GM21619 (cell line): ENCODE results near the gene METTL23.

Experiments used
- ATAC-seq: cut with Tn5 transposase; IDR thresholded peaks from one replicate; pipeline ENCODE4 v1.9.1; 2021; ENCODE audit not compliant: unreplicated experiment

Gene METTL23

DNA sequence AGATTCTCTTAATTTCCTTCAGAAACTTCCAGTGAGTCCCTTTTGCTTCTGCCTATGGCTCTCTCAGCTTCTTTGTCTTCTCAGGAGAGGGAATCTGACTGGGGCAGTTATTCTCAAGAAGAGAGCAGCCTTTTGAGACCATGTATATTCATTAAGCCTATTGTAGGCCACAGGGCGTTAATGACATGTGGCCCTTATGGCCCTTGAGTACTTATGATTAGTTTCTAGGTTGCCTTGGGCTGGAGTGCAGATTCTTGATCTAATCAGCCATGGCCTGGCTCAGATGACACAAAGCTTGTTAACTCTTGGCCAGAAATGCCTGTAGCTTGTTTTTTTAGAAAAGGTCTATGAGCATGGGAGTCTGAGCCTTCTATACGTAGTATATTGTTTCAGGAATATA is 28.6 kb downstream of the METTL23 start:
- ATAC-seq, result no peak

DNA sequence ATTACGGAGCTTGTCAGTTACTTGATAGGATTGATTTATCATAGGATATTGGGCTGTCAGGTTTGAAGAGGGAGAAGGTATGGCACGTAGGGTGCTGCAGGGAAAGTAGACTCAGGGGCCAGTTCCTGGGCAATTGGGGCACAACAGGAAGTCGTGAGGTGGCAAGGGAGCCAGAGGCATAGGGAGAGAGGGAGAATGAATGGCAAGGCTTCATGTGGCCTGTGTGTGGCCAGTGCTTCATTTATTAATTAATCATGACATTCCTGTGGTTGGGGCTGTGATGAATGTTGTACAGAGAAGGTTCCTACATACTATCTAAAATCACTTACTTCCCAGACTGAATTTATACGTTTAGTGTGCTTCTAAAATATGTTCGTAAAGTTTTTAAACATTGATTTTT is 30.6 kb downstream of the METTL23 start:
- ATAC-seq, result no peak

DNA sequence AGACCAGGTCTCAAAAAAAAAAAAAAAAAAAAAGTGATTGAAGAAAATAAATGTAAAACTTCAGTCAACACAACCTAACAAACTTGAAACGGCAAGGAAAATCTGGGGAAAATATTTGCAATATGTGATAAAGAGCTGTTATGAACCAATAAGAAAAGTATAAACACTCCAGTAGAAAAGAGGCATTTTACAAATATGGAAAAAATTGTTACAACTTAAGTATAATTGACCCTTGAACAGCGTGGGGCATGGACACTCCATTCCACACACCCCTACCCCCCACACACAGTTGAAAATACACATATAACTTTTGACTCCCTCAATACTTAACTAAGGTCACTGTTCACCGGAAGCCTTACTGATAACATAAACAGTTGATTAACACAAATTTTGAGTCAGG is 31.9 kb downstream of the METTL23 start:
- no peak for ATAC-seq

DNA sequence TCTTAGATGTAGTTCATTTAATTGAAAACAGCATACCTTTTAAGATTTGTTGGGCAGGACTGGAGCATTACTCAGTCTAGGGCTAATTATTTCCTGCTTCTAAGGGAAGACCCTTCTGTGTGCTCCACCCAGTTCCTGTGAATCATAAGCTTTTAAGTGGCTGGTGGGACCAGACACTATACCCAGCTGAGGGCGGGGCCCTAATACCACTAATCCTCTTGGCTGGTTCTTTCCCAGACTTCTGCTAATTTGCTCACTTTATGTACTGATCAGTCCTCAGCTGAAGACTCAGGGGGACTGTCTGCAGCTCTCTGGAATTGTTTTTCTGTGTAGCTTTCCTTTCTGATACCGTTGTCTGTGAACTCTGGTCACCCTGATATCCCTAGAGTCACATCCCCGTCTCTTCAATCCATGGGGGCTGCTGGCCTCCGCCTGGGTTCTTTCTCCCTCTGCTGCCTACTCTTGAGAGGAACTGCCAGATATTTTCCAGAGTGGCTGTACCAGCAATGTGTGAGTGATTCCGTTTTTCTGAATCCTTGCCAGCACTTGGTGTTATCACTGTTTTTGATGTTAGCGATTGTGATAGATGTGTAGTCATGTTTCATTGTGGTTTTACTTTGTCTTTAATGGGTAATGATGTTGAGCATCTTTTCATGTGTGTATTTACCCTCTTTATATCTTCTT is 46.3 kb downstream of the METTL23 start:
- ATAC-seq, result no peak

DNA sequence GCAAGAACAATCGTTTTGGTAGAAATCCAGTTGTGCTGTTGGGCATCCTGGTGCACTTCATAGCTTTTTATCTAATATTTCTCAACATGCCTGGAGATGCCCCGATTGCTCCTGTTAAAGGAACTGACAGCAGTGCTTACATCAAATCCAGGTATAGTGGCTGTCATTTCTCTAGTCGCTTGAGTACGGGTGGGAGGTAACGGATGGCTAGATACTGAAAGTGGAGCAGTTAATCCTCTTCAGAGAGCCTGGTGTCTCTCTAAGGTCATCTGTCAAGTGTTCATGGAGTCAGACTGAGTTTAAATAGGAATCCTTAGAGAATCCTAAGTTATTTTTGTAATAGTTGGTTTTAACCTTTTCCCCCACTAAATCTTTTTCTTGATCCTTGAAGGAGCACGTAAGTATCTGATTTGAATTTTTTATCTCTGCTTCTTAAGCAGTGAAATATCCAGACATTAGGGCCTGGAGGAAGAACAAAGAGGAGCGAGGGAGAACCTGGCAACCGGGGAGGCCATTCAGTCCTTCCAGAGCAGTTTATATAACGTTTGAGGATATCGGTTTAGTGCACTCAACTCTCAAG is 48.5 kb downstream of the METTL23 start:
- ATAC-seq, result no peak

DNA sequence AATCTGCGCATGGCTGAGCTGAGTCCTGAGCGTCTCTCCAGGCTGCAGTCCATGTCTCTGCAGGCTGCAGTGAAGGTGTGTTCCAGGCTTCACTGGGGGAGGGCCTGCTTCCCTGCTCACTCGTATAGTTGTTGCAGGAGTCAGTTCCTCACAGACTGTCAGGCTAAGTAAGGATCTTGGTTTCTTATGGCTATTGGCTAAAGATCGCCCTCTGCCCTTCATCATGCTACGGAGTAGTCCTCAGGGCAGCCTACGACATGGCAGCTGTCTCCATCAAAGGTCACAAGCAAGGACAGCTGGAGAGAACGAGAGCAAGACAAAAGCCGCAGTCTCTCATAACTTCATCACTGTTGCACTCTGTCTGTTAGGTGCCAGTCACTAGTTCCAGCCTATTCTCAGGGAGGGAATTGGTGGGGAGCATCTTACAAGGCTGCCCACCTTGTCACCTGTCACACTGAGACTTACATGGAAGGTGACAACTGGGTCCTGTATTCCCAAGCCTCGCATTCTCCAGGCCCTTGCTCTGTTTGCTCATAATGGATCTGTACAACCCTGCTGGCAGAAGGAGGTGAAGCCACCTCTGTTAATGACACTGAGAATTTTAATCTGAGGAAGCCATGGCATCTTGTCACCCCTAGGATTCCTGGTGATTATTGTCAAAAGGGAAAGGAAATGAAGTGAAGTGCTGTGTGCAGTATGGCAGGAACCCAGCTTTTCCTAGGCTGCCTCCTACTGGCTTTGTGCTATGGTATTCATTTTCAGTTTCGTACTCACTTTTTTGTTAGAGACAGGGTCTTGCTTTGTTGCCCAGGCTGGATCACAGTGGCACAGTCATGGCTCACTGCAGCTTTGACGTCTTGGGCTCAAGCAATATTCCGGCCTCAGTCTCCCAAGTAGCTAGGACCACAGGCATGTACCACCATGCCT is 54.7 kb downstream of the METTL23 start:
- no peak for ATAC-seq

DNA sequence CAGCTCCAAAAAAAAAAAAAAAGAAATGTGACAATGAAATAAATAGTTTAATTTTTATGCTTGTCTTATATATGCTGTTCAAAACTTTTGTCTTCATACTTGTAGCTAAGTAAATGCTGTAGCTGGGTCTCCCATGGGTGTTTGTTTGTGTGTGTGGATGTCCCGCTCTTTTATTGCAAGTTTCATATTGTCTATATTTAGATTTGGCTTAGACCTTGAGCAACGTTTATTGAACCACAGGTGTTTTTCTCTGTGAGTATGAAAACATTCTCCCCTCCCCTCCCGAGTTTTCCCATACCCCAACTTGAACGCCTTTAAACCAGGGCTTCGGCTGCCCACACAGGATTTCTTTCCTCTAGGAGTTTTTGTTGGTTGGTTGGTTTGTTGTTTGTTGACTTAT is 56.5 kb downstream of the METTL23 start:
- no peak for ATAC-seq
